ENCODE data around the gene COL4A1. TPM values are rescaled to one million over a fixed set of nuclear protein-coding genes. Genes with fewer than 3 reads are reported as not detected.

Gene COL4A1
- total RNA-seq, 4 donors from 2014 or later, result 278 to 618 (median 440) TPM

DNA sequence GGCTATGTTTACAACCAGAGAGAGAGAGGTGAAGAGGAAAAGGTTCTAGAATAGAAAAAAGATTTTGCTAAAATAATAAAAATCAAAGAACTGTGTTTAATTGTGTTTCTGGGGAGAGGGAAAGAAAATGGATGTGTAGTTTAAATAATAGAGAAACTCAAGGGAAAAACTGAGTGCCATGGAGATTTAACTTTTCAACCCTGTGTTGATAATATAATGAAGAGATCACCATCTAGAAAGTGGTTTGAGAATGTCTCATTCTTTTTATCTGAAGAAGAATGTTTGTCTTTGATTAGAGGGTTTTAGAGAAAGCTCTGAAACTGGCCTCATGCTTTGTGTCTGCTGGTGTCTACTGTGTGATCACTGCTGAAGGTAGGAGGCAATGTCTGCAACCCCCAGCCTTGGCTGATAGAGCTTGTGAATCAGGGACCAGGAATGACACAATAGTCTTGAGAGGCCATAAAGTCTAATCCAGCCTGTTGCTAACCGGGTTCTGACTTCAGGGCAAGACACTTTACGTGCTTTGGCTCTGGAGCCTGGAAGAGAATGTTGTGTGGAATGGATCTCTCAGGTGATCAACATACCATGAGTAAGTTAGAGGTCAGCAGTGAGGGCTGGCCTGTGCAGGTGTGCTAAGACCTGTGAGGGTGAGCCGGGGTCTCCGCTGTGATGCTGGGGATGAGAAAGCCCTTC, 5.5 kb upstream of the COL4A1 start:
- TF ChIP-seq POLR2A (IDR thresholded peaks at IDR 0.05) (no peak), POLR2AphosphoS5 (IDR thresholded peaks at IDR 0.05) (peak; percentile 85), CTCF (IDR thresholded peaks at IDR 0.05) (peak in 1 of 4 experiments; percentile 29)
- Histone ChIP-seq H3K27me3 (no peaks in the 10 kb centered on the region), H3K4me3 (peak overlapping the region in 1 of 2 donors; percentile 98), H3K36me3 (peaks cover 0 to 12% of the 10 kb centered on the region in 2 donors), H3K9me3 (no peaks in the 10 kb centered on the region), H3K4me1 (peaks cover 2 to 84% (median 49%) of the 10 kb centered on the region in 3 donors), H3K27ac (peak overlapping the region; percentile 95 to 99 (median 98))
- ATAC-seq, result peak; percentile 42
- WGBS, 2 donors (ENCODE audit: low coverage in 1 of 2), result 61% methylated on average over 3 of the region's 4 CpGs; no CpG with 5 or more reads in 1 of the 2 donors

- Histone ChIP-seq H3K4me3 (peak overlapping the region; percentile 3 to 98), H3K27ac (peak overlapping the region; percentile 95 to 99 (median 98)), H3K36me3 (peaks cover 0 to 4% of the 10 kb centered on the region in 2 donors), H3K4me1 (peaks cover 2 to 77% (median 48%) of the 10 kb centered on the region in 3 donors), H3K27me3 (no peaks in the 10 kb centered on the region), H3K9me3 (no peaks in the 10 kb centered on the region)
- 24 to 52% methylated on average over 5 of the region's 30 CpGs for WGBS, 2 donors (ENCODE audit: low coverage in 1 of 2)
- TF ChIP-seq CTCF (IDR thresholded peaks at IDR 0.05) (no peak), POLR2AphosphoS5 (IDR thresholded peaks at IDR 0.05) (peak; percentile 35)
- no peak for ATAC-seq
Measured at GRCh38 chr13:110311443-110312338, 4.7 kb upstream of the COL4A1 start.

DNA sequence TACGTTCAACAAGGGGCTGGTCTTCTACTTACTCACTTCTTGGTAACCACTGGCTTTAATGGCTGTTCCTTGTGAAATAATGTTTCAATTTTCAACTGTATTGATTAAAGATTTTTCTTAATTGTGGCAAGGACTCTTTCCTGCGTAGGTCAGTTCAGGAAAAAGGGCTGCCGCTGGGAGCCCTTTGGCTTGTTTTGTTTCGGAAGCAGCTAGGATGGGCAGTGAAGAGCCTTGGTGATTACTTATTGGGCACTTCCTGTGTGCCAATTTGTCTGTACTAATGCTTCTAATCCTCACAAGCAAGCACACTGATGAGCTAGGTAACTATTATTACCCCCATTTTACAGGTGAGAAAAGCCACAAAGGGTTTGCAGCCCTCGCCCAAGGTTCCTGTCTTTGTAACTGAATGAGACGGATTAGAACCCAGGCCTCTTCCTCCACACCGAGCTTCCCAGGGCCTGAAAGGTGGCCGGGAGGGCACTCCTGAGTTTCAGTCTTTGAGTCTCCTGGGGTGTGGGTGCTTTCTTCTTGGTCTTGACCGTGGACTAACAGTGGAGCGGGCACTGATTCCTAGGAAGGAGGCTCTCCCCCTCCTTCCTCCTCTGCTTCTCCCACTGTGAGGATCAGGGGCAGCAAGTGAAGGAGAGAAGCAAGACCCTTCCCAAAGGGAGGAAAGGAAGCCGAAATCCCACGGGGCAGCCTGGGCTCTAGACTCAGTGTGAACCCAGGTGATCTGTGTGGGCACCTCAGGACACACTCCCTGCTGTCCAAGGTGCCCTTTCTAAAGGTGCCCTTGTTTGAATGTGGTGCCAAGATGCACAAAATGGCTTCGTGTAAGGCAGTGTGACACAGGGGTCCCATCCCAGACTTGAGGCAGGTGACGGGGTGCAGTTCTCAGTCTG, 3.8 kb upstream of the COL4A1 start:
- Histone ChIP-seq H3K4me1 (peaks cover 2 to 68% (median 42%) of the 10 kb centered on the region in 3 donors), H3K9me3 (no peaks in the 10 kb centered on the region)

More for the DNA sequence above, 3.8 kb upstream of the COL4A1 start:
- no peaks in the 10 kb centered on the region for H3K36me3 ChIP-seq
- no peak for TF ChIP-seq CTCF (IDR thresholded peaks at IDR 0.05)
- no peak for TF ChIP-seq POLR2A (IDR thresholded peaks at IDR 0.05)
- TF ChIP-seq EP300 (IDR thresholded peaks at IDR 0.05), result no peak
- TF ChIP-seq POLR2AphosphoS5 (IDR thresholded peaks at IDR 0.05), result no peak
- peak overlapping the region; percentile 5 to 98 for H3K4me3 ChIP-seq
- ATAC-seq, result no peak
- H3K27me3 ChIP-seq, result no peaks in the 10 kb centered on the region
- peak overlapping the region; percentile 95 to 99 (median 98) for H3K27ac ChIP-seq
- 48 to 60% methylated on average over 8 of the region's 14 CpGs for WGBS, 2 donors (ENCODE audit: low coverage in 1 of 2)

Data from gastroesophageal sphincter (tissue), 4 donors.